SK-N-SH treated with all-trans-retinoic acid at 6 μM for 48 hours (cell line): Measurements from ENCODE around the gene PSTK.

Experiments
- ARNTL ChIP-seq: fragments of 450-650 bp; formaldehyde crosslinking; IDR thresholded peaks from 2 replicates; pipeline ENCODE4 v1.5.0; 2020; ENCODE audit warnings: low read depth, mild to moderate bottlenecking, moderate library complexity, borderline replicate concordance
- BACH2 ChIP-seq: fragments of 250-450 bp; sonication (Bioruptor Pico); IDR thresholded peaks from 2 replicates; pipeline ENCODE4 v1.9.0; 2021; ENCODE audit warnings: mild to moderate bottlenecking, borderline replicate concordance
- ESRRG ChIP-seq: fragments of 250-450 bp; sonication (Bioruptor Pico); IDR thresholded peaks from 2 replicates; pipeline ENCODE4 v1.6.1; 2021; ENCODE audit warnings: mild to moderate bottlenecking
- GLIS3 ChIP-seq: fragments of 250-450 bp; sonication (Bioruptor Pico); IDR thresholded peaks from 2 replicates; pipeline ENCODE4 v1.5.0; 2020; ENCODE audit warnings: mild to moderate bottlenecking, moderate library complexity
- ISL1 ChIP-seq: fragments of 250-450 bp; sonication (Bioruptor Pico); IDR thresholded peaks from 2 replicates; pipeline ENCODE4 v2.1.2; 2022; ENCODE audit warnings: mild to moderate bottlenecking, moderate library complexity
- PPARA ChIP-seq: fragments of 250-450 bp; sonication (Bioruptor Pico); IDR thresholded peaks from 2 replicates; pipeline ENCODE4 v1.5.0; 2020; ENCODE audit warnings: mild to moderate bottlenecking, borderline replicate concordance
- TCF4 ChIP-seq: fragments of 250-450 bp; sonication (Bioruptor Pico); IDR thresholded peaks from 2 replicates; pipeline ENCODE4 v1.8.0; 2021; ENCODE audit warnings: mild to moderate bottlenecking, moderate library complexity, borderline replicate concordance
- ZFP30 ChIP-seq: fragments of 450-650 bp; formaldehyde crosslinking; IDR thresholded peaks from 2 replicates; pipeline ENCODE4 v1.5.0; 2022; ENCODE audit warnings: mild to moderate bottlenecking, moderate library complexity
- ZNF8 ChIP-seq: fragments of 450-650 bp; formaldehyde crosslinking; IDR thresholded peaks from 2 replicates; pipeline ENCODE4 v1.5.0; 2020; ENCODE audit warnings: mild to moderate bottlenecking, moderate library complexity
- TF ChIP-seq, protein P1 (sequence below): fragments of 250-450 bp; sonication (Bioruptor Pico); IDR thresholded peaks from 2 replicates; pipeline ENCODE4 v1.5.0; 2020; ENCODE audit warnings: mild to moderate bottlenecking, moderate library complexity
- TF ChIP-seq, protein P2 (sequence below): fragments of 250-450 bp; sonication (Bioruptor Pico); IDR thresholded peaks from 2 replicates; pipeline ENCODE4 v1.8.0; 2020; ENCODE audit warnings: mild to moderate bottlenecking, moderate library complexity, borderline replicate concordance
- TF ChIP-seq, protein P3 (sequence below): fragments of 250-450 bp; sonication (Bioruptor Pico); IDR thresholded peaks from 2 replicates; pipeline ENCODE4 v1.5.1; 2021; ENCODE audit warnings: mild to moderate bottlenecking, moderate library complexity
- TF ChIP-seq, protein P4 (sequence below): fragments of 250-450 bp; sonication (Bioruptor Pico); IDR thresholded peaks from 2 replicates; pipeline ENCODE4 v1.5.1; 2020; ENCODE audit warnings: low read depth, mild to moderate bottlenecking, moderate library complexity

DNA sequence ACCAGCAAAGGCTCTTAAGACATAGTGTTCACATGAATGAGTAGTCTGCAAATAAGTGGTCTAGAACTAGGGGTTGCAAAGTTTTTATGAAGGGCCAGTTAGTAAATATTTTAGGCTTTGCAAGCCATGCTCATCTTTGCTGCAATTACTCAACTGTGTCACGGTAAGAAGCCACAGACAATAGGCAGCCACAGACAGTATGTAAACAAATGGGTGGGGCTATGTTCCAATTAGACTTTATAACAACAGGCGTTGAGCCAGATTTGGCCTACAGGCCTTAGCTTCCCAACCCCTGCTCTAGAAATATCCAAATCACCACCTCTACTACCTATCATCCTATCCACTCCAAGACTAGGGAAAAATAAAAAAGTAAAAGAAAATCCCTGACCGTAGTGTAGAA lies 19.1 kb downstream of the PSTK start:
- no peak for TF ChIP-seq ARNTL (CRISPR knock-in tag)
- TF ChIP-seq TCF4 (CRISPR knock-in tag) = no peak
- no peak for TF ChIP-seq ZFP30 (CRISPR knock-in tag)
- TF ChIP-seq, protein P1, sequence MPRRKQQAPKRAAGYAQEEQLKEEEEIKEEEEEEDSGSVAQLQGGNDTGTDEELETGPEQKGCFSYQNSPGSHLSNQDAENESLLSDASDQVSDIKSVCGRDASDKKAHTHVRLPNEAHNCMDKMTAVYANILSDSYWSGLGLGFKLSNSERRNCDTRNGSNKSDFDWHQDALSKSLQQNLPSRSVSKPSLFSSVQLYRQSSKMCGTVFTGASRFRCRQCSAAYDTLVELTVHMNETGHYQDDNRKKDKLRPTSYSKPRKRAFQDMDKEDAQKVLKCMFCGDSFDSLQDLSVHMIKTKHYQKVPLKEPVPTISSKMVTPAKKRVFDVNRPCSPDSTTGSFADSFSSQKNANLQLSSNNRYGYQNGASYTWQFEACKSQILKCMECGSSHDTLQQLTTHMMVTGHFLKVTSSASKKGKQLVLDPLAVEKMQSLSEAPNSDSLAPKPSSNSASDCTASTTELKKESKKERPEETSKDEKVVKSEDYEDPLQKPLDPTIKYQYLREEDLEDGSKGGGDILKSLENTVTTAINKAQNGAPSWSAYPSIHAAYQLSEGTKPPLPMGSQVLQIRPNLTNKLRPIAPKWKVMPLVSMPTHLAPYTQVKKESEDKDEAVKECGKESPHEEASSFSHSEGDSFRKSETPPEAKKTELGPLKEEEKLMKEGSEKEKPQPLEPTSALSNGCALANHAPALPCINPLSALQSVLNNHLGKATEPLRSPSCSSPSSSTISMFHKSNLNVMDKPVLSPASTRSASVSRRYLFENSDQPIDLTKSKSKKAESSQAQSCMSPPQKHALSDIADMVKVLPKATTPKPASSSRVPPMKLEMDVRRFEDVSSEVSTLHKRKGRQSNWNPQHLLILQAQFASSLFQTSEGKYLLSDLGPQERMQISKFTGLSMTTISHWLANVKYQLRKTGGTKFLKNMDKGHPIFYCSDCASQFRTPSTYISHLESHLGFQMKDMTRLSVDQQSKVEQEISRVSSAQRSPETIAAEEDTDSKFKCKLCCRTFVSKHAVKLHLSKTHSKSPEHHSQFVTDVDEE = no peak
- TF ChIP-seq, protein P2, sequence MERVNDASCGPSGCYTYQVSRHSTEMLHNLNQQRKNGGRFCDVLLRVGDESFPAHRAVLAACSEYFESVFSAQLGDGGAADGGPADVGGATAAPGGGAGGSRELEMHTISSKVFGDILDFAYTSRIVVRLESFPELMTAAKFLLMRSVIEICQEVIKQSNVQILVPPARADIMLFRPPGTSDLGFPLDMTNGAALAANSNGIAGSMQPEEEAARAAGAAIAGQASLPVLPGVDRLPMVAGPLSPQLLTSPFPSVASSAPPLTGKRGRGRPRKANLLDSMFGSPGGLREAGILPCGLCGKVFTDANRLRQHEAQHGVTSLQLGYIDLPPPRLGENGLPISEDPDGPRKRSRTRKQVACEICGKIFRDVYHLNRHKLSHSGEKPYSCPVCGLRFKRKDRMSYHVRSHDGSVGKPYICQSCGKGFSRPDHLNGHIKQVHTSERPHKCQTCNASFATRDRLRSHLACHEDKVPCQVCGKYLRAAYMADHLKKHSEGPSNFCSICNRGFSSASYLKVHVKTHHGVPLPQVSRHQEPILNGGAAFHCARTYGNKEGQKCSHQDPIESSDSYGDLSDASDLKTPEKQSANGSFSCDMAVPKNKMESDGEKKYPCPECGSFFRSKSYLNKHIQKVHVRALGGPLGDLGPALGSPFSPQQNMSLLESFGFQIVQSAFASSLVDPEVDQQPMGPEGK (CRISPR knock-in tag) = no peak
- TF ChIP-seq BACH2 (CRISPR knock-in tag) = no peak
- TF ChIP-seq ESRRG (CRISPR knock-in tag) = no peak
- no peak for TF ChIP-seq ZNF8 (CRISPR knock-in tag)
- TF ChIP-seq ISL1 = no peak
- TF ChIP-seq PPARA (CRISPR knock-in tag) = no peak
- TF ChIP-seq, protein P3, sequence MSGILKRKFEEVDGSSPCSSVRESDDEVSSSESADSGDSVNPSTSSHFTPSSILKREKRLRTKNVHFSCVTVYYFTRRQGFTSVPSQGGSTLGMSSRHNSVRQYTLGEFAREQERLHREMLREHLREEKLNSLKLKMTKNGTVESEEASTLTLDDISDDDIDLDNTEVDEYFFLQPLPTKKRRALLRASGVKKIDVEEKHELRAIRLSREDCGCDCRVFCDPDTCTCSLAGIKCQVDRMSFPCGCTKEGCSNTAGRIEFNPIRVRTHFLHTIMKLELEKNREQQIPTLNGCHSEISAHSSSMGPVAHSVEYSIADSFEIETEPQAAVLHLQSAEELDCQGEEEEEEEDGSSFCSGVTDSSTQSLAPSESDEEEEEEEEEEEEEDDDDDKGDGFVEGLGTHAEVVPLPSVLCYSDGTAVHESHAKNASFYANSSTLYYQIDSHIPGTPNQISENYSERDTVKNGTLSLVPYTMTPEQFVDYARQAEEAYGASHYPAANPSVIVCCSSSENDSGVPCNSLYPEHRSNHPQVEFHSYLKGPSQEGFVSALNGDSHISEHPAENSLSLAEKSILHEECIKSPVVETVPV (CRISPR knock-in tag) = no peak
- TF ChIP-seq GLIS3 = no peak
- TF ChIP-seq, protein P4, sequence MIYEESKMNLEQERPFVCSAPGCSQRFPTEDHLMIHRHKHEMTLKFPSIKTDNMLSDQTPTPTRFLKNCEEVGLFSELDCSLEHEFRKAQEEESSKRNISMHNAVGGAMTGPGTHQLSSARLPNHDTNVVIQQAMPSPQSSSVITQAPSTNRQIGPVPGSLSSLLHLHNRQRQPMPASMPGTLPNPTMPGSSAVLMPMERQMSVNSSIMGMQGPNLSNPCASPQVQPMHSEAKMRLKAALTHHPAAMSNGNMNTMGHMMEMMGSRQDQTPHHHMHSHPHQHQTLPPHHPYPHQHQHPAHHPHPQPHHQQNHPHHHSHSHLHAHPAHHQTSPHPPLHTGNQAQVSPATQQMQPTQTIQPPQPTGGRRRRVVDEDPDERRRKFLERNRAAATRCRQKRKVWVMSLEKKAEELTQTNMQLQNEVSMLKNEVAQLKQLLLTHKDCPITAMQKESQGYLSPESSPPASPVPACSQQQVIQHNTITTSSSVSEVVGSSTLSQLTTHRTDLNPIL = no peak
